ENCODE measurements around the gene CDH10. TPM values are rescaled to one million over a fixed set of nuclear protein-coding genes. Genes with fewer than 3 reads are reported as not detected.

Gene CDH10
- total and polyA plus RNA-seq, 4 donors: 0.09 TPM; not detected in 3

DNA sequence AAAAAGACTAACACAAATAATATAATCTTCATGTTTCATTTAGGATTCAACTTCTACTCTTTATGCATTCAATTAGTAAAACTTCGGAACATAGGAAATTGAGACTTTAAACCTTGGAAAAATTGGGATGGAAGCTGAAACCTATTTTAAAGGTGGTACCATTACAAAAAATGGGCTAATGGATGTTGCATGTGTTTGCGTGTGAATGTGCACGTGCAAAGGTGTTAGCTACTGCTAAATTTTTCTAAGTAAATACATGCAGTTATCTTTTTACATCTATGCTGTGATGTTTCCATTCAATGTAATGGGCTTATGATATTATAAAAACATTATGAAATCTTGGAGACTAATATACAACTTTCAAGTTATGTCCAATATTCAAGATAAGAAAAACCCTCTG, 134.8 kb downstream of the CDH10 start:
- H3K9me3 ChIP-seq (ENCODE audit: control insufficient read depth in 4 of 4, low read length in 3 of 4): no peaks in the 10 kb centered on the region
- H3K4me3 ChIP-seq (ENCODE audit: low read depth in 1 of 3, low read length in 3 of 3): no peak overlapping the region
- H3K36me3 ChIP-seq (ENCODE audit: control insufficient read depth in 4 of 4, insufficient read depth in 3 of 4, low read depth in 1 of 4, low read length in 3 of 4): no peaks in the 10 kb centered on the region
- DNase-seq (ENCODE audit: low spot score): no peak
- H3K9ac ChIP-seq (ENCODE audit: low read depth in 1 of 2, low read length in 2 of 2): no peak overlapping the region
- peak overlapping the region in 1 of 2 donors; percentile 25 for H3K27ac ChIP-seq (ENCODE audit: low read depth in 1 of 2, low read length in 2 of 2)
- H3K4me1 ChIP-seq (ENCODE audit: control insufficient read depth in 4 of 4, insufficient read depth in 4 of 4, low read length in 3 of 4): peaks cover 0 to 15% (median 9%) of the 10 kb centered on the region in 4 donors
- TF ChIP-seq RAD21 (IDR thresholded peaks at IDR 0.05) (no peak), SP1 (IDR thresholded peaks at IDR 0.05) (no peak), HNF4A (conservative IDR thresholded peaks at IDR 0.05) (no peak), JUND (IDR thresholded peaks at IDR 0.05) (no peak)
- TF ChIP-seq, protein P1, sequence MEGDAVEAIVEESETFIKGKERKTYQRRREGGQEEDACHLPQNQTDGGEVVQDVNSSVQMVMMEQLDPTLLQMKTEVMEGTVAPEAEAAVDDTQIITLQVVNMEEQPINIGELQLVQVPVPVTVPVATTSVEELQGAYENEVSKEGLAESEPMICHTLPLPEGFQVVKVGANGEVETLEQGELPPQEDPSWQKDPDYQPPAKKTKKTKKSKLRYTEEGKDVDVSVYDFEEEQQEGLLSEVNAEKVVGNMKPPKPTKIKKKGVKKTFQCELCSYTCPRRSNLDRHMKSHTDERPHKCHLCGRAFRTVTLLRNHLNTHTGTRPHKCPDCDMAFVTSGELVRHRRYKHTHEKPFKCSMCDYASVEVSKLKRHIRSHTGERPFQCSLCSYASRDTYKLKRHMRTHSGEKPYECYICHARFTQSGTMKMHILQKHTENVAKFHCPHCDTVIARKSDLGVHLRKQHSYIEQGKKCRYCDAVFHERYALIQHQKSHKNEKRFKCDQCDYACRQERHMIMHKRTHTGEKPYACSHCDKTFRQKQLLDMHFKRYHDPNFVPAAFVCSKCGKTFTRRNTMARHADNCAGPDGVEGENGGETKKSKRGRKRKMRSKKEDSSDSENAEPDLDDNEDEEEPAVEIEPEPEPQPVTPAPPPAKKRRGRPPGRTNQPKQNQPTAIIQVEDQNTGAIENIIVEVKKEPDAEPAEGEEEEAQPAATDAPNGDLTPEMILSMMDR (IDR thresholded peaks at IDR 0.05; ENCODE audit: low read depth, low read length, missing input control): no peak
- TF ChIP-seq, protein P2, sequence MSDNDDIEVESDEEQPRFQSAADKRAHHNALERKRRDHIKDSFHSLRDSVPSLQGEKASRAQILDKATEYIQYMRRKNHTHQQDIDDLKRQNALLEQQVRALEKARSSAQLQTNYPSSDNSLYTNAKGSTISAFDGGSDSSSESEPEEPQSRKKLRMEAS (IDR thresholded peaks at IDR 0.05): no peak
- 39% methylated on average over 3 of the region's 3 CpGs for WGBS
- H3K27me3 ChIP-seq (ENCODE audit: control insufficient read depth in 4 of 4, insufficient read depth in 4 of 4, low read length in 3 of 4): no peaks in the 10 kb centered on the region

DNA sequence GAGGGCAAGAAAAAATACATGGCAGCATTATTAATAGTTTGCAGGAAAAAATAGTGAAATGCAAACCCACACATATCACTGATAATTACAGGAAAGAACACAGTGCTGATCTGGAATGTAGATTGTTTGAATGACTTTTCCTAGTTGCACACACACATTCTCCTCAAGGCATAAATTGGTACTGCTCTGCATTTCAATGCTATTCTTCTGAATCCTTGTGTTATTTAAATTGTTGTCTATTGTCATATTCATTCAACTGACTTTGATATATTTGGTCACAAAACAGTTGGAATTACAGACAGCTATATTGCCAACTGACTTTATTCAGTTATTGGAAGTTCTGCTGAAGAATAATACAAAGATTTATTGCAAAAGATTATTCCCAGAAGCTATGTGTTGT, 139.5 kb downstream of the CDH10 start:
- Histone ChIP-seq H3K4me1 (ENCODE audit: control insufficient read depth in 4 of 4, insufficient read depth in 4 of 4, low read length in 3 of 4) (peaks cover 0 to 6% (median 3%) of the 10 kb centered on the region in 4 donors), H3K9me3 (ENCODE audit: control insufficient read depth in 4 of 4, low read length in 3 of 4) (no peaks in the 10 kb centered on the region), H3K27ac (ENCODE audit: low read depth in 1 of 2, low read length in 2 of 2) (no peak overlapping the region), H3K9ac (ENCODE audit: low read depth in 1 of 2, low read length in 2 of 2) (no peak overlapping the region), H3K4me3 (ENCODE audit: low read depth in 1 of 3, low read length in 3 of 3) (no peak overlapping the region), H3K27me3 (ENCODE audit: control insufficient read depth in 4 of 4, insufficient read depth in 4 of 4, low read length in 3 of 4) (no peaks in the 10 kb centered on the region), H3K36me3 (ENCODE audit: control insufficient read depth in 4 of 4, insufficient read depth in 3 of 4, low read depth in 1 of 4, low read length in 3 of 4) (no peaks in the 10 kb centered on the region)
- no peak for DNase-seq (ENCODE audit: low spot score)
- TF ChIP-seq RXRA (IDR thresholded peaks at IDR 0.05) (no peak), RAD21 (IDR thresholded peaks at IDR 0.05) (no peak), TAF1 (conservative IDR thresholded peaks at IDR 0.05) (no peak), EGR1 (IDR thresholded peaks at IDR 0.05; ENCODE audit: low read depth in 2 of 2) (no peak), SP1 (IDR thresholded peaks at IDR 0.05) (no peak), GABPA (IDR thresholded peaks at IDR 0.05 in 1 of 2, conservative IDR thresholded peaks at IDR 0.05 in 1 of 2) (no peak), FOXA1 (IDR thresholded peaks at IDR 0.05) (no peak)
- TF ChIP-seq, protein P2 (IDR thresholded peaks at IDR 0.05): no peak
- TF ChIP-seq, protein P1 (IDR thresholded peaks at IDR 0.05; ENCODE audit: low read depth, low read length, missing input control): no peak
- TF ChIP-seq, protein P3, sequence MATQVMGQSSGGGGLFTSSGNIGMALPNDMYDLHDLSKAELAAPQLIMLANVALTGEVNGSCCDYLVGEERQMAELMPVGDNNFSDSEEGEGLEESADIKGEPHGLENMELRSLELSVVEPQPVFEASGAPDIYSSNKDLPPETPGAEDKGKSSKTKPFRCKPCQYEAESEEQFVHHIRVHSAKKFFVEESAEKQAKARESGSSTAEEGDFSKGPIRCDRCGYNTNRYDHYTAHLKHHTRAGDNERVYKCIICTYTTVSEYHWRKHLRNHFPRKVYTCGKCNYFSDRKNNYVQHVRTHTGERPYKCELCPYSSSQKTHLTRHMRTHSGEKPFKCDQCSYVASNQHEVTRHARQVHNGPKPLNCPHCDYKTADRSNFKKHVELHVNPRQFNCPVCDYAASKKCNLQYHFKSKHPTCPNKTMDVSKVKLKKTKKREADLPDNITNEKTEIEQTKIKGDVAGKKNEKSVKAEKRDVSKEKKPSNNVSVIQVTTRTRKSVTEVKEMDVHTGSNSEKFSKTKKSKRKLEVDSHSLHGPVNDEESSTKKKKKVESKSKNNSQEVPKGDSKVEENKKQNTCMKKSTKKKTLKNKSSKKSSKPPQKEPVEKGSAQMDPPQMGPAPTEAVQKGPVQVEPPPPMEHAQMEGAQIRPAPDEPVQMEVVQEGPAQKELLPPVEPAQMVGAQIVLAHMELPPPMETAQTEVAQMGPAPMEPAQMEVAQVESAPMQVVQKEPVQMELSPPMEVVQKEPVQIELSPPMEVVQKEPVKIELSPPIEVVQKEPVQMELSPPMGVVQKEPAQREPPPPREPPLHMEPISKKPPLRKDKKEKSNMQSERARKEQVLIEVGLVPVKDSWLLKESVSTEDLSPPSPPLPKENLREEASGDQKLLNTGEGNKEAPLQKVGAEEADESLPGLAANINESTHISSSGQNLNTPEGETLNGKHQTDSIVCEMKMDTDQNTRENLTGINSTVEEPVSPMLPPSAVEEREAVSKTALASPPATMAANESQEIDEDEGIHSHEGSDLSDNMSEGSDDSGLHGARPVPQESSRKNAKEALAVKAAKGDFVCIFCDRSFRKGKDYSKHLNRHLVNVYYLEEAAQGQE (IDR thresholded peaks at IDR 0.05): no peak
- TF ChIP-seq, protein P4, sequence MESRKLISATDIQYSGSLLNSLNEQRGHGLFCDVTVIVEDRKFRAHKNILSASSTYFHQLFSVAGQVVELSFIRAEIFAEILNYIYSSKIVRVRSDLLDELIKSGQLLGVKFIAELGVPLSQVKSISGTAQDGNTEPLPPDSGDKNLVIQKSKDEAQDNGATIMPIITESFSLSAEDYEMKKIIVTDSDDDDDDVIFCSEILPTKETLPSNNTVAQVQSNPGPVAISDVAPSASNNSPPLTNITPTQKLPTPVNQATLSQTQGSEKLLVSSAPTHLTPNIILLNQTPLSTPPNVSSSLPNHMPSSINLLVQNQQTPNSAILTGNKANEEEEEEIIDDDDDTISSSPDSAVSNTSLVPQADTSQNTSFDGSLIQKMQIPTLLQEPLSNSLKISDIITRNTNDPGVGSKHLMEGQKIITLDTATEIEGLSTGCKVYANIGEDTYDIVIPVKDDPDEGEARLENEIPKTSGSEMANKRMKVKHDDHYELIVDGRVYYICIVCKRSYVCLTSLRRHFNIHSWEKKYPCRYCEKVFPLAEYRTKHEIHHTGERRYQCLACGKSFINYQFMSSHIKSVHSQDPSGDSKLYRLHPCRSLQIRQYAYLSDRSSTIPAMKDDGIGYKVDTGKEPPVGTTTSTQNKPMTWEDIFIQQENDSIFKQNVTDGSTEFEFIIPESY (IDR thresholded peaks at IDR 0.05): no peak
